Epithelial cell of esophagus (primary cell): Measurements from ENCODE around the gene FAM20B.

ENCODE experiments used
- DNase-seq: peaks from one replicate; pipeline ENCODE4 v3.0.0; 2010; ENCODE audit warnings: low read depth
- H3K4me3 ChIP-seq: 2 replicates; pipeline ENCODE4 v1.5.1; 2011; ENCODE audit warnings: mild to moderate bottlenecking, low read length, control low read depth
- CTCF ChIP-seq: IDR thresholded peaks from 2 replicates; pipeline ENCODE4 v1.5.1; 2011; ENCODE audit warnings: low read depth, mild to moderate bottlenecking, low read length, control low read depth, inconsistent platforms; ENCODE audit not compliant: insufficient read depth; ENCODE audit errors: missing control alignments

The FAM20B gene

GRCh38 chr1:179083533-179083932, 57.8 kb downstream of the FAM20B start:
- no peak for DNase-seq
- H3K4me3 ChIP-seq: no peak overlapping the region
- no peak for TF ChIP-seq CTCF

DNA sequence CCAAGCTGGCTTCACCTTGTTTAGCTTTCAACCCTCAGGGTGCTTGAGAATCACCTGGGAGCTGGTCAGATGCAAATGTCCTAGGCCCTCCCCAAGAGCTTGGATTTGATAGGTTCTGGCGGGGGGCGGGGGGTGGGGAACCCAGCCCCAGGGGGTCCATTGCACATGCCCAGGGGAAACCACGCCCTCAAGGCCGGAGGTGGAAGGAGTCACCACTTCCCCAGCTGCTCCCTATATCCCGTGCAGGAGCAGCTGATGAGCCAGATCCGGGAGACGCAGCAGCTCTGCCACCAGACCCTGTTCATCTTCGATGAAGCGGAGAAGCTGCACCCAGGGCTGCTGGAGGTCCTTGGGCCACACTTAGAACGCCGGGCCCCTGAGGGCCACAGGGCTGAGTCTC, 62.0 kb downstream of the FAM20B start:
- H3K4me3 ChIP-seq: no peak overlapping the region
- no peak for TF ChIP-seq CTCF
- no peak for DNase-seq

- DNase-seq: no peak
- TF ChIP-seq CTCF: no peak
- no peak overlapping the region for H3K4me3 ChIP-seq
These were observed 64.3 kb downstream of the FAM20B start for GRCh38 chr1:179089827-179090482.

DNA sequence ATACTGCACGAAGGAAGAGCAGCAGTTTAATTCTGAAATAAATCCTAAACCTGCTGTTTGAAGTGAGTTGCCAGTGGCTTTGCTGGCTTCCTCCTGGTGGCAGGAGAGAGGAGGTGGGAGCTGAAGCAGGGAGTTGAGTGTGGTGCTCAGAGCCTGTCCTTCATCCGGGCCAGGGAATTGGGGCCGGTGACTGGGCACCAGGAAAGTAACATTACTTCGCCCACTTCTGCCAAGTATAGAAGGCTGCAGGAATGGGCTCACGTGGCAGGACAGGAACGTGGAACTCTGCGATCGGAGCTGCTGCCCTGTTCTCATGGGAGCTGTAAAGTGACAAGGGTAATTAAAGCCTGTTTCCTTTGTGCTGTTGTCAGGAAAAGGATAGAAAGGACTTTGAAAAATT, 64.8 kb downstream of the FAM20B start:
- no peak for DNase-seq
- H3K4me3 ChIP-seq: no peak overlapping the region
- TF ChIP-seq CTCF: no peak

GRCh38 chr1:179090923-179091322, 65.2 kb downstream of the FAM20B start:
- no peak for TF ChIP-seq CTCF
- no peak overlapping the region for H3K4me3 ChIP-seq
- DNase-seq: no peak

GRCh38 chr1:179091691-179092165, 66.0 kb downstream of the FAM20B start:
- TF ChIP-seq CTCF: no peak
- DNase-seq: peak; percentile 38
- no peak overlapping the region for H3K4me3 ChIP-seq

- no peak overlapping the region for H3K4me3 ChIP-seq
- DNase-seq: no peak
- no peak for TF ChIP-seq CTCF
These were observed 67.3 kb downstream of the FAM20B start for GRCh38 chr1:179092896-179093461.
